Upper lobe of left lung (tissue), 4 donors: ENCODE results near the gene DDC.

Experiments used
- POLR2A ChIP-seq, 4 donors: fragments of 450-650 bp; IDR thresholded peaks; one replicate each; pipeline ENCODE4 v1.5.1; 2016 to 2017; ENCODE audit warnings: antibody characterized with exemption in 4 of 4, mild to moderate bottlenecking in 2 of 4
- POLR2AphosphoS5 ChIP-seq, 2 donors: sonication (generic); formaldehyde crosslinking; IDR thresholded peaks; one replicate each; pipeline ENCODE4 v1.5.1; 2017; ENCODE audit warnings: antibody characterized with exemption in 2 of 2
- TF ChIP-seq, protein P1 (sequence below), 6 experiments: fragments of 450-650 bp in 4 of 6; fragments of 200-600 bp in 2 of 6; sonication (generic) in 2 of 6; IDR thresholded peaks; one replicate each; pipeline ENCODE4 v1.5.1; 2016 to 2019; ENCODE audit warnings: antibody characterized with exemption in 6 of 6

DNA sequence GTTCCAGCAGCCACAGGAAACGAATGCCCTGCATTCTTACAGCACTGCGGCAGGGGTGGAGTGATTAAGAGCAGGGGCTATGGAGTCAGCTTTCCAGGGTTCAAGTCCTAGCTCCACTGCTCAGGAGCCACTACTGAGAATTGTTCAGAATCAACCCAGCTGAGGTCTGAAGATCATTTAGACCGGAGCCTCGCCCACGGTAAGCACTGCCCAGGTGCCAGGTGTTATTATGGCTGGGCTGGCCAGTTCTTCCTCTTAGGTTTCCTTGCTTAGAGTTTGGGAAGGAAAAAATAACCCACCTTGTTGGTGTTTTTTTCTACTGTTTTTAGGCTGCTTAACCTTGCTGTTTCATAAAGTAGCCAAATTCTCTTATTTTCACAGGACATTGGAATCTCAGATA is 110.2 kb downstream of the DDC start:
- TF ChIP-seq, protein P1, sequence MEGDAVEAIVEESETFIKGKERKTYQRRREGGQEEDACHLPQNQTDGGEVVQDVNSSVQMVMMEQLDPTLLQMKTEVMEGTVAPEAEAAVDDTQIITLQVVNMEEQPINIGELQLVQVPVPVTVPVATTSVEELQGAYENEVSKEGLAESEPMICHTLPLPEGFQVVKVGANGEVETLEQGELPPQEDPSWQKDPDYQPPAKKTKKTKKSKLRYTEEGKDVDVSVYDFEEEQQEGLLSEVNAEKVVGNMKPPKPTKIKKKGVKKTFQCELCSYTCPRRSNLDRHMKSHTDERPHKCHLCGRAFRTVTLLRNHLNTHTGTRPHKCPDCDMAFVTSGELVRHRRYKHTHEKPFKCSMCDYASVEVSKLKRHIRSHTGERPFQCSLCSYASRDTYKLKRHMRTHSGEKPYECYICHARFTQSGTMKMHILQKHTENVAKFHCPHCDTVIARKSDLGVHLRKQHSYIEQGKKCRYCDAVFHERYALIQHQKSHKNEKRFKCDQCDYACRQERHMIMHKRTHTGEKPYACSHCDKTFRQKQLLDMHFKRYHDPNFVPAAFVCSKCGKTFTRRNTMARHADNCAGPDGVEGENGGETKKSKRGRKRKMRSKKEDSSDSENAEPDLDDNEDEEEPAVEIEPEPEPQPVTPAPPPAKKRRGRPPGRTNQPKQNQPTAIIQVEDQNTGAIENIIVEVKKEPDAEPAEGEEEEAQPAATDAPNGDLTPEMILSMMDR (IDR thresholded peaks at IDR 0.05), result no peak
- no peak for TF ChIP-seq POLR2A (IDR thresholded peaks at IDR 0.05)
- no peak for TF ChIP-seq POLR2AphosphoS5 (IDR thresholded peaks at IDR 0.05)
